ENCODE data around the gene PRDM12.

DNA sequence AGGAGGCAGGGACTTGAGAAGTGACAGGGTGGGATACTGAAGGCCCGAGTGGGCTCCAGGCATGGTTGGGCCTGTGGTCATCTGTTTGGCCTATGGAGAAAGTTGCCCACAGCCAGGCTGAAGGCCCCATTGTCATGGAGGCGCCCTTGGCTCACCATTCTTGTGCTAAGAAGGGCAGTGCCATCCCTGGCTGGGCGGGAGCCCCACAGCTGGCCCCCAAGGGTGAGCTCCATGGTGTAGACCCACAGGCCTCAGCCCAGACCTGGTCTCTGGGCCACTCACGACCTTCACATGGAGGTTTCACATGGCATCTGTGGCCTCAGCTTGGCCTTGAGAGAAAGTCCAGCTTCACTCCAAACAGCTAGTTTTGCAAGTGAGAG is 34.3 kb upstream of the PRDM12 start:
- TF ChIP-seq POLR2AphosphoS5 (IDR thresholded peaks at IDR 0.05; ENCODE audit: insufficient read depth in 1 of 2, low read depth in 1 of 2), result no peak
- TF ChIP-seq, protein P1, sequence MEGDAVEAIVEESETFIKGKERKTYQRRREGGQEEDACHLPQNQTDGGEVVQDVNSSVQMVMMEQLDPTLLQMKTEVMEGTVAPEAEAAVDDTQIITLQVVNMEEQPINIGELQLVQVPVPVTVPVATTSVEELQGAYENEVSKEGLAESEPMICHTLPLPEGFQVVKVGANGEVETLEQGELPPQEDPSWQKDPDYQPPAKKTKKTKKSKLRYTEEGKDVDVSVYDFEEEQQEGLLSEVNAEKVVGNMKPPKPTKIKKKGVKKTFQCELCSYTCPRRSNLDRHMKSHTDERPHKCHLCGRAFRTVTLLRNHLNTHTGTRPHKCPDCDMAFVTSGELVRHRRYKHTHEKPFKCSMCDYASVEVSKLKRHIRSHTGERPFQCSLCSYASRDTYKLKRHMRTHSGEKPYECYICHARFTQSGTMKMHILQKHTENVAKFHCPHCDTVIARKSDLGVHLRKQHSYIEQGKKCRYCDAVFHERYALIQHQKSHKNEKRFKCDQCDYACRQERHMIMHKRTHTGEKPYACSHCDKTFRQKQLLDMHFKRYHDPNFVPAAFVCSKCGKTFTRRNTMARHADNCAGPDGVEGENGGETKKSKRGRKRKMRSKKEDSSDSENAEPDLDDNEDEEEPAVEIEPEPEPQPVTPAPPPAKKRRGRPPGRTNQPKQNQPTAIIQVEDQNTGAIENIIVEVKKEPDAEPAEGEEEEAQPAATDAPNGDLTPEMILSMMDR (IDR thresholded peaks at IDR 0.05), result no peak
- TF ChIP-seq POLR2A (IDR thresholded peaks at IDR 0.05), result no peak

Measured in vagina (tissue), 2 donors.